ENCODE data around the gene TTC9.
A peak's percentile ranks its signal among the peaks of the same experiment; 100 is the strongest.

The TTC9 gene

DNA sequence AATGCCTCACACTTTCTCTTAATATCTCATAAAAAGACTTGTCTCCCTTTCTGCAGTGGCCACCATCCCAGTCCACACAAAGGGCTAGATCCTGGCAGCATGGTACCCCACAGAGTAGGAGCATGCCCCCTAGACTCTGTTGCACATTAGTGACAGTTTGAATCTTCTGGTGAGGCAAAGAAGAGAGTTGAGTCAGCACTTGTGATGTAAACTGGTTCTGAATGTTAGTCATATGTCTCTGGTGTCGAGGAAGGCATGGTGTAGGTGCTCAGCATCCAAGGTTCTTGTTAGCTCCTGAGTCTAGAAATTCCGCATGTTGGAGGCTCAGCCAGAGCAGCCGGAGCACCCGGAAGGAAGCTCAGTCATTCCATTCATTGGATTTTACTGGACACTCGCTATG lies 9.8 kb downstream of the TTC9 start:
- in situ Hi-C loops (cut with MboI; ENCODE audit: low pct_unique_long_range_greater_than_20kb, low sequenced_read_pairs, unreplicated experiment) = no loop called here
- no peak for TF ChIP-seq CTCF (IDR thresholded peaks at IDR 0.05; ENCODE audit: extremely low read depth, insufficient read depth, missing control alignments)
- DNase-seq (ENCODE audit: low spot score) = no peak

DNA sequence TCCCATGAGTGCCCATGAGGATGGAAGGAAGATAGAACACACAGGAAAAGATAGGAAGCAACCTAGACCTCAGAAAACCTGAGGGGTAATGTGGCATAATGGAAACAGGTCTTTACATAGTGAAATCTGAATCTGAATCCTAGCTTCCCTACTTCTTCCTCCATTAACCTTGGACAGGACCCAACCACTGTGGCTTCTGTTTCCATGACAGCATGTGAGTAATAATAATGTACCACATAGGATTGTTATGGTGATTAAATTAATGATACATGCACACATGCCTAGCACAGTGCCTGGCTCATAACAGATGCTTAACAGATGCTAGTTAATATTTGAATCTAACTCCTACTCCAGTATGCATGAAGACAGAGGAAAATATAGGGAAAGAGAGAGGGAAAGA lies 11.2 kb downstream of the TTC9 start:
- TF ChIP-seq CTCF (IDR thresholded peaks at IDR 0.05; ENCODE audit: extremely low read depth, insufficient read depth, missing control alignments) = no peak
- in situ Hi-C loops (cut with MboI; ENCODE audit: low pct_unique_long_range_greater_than_20kb, low sequenced_read_pairs, unreplicated experiment) = no loop called here
- no peak for DNase-seq (ENCODE audit: low spot score)

GRCh38 chr14:70653662-70654061 lies 11.9 kb downstream of the TTC9 start:
- TF ChIP-seq CTCF (IDR thresholded peaks at IDR 0.05; ENCODE audit: extremely low read depth, insufficient read depth, missing control alignments) = no peak
- no peak for DNase-seq (ENCODE audit: low spot score)
- in situ Hi-C loops (cut with MboI; ENCODE audit: low pct_unique_long_range_greater_than_20kb, low sequenced_read_pairs, unreplicated experiment) = no loop called here

DNA sequence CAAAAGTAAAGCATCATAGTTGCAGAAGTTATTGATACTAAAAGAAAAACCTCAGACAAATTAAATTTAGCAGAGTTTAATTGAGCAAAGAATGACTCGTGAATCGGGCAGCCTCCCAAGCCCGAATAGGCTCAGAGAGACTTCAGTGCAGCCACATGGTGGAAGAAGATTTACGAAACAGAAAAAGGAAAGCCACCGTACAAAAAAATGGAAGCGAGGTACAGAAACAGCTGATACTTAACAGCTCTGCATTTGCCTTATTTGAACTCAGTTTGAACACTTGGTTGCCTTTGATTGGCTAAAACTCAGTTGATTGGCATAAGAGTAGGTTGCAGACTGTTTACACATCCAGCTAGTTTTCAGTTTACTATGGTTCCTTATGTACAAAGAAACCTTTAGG lies 12.9 kb downstream of the TTC9 start:
- in situ Hi-C loops (cut with MboI; ENCODE audit: low pct_unique_long_range_greater_than_20kb, low sequenced_read_pairs, unreplicated experiment) = no loop called here
- peak; percentile 34 for DNase-seq (ENCODE audit: low spot score)
- TF ChIP-seq CTCF (IDR thresholded peaks at IDR 0.05; ENCODE audit: extremely low read depth, insufficient read depth, missing control alignments) = no peak

- no peak for TF ChIP-seq CTCF (IDR thresholded peaks at IDR 0.05; ENCODE audit: extremely low read depth, insufficient read depth, missing control alignments)
- in situ Hi-C loops (cut with MboI; ENCODE audit: low pct_unique_long_range_greater_than_20kb, low sequenced_read_pairs, unreplicated experiment) = no loop called here
- DNase-seq (ENCODE audit: low spot score) = peak; percentile 56
These were observed 13.6 kb downstream of the TTC9 start for GRCh38 chr14:70655110-70655826.

- DNase-seq (ENCODE audit: low spot score) = no peak
- in situ Hi-C loops (cut with MboI; ENCODE audit: low pct_unique_long_range_greater_than_20kb, low sequenced_read_pairs, unreplicated experiment) = no loop called here
- TF ChIP-seq CTCF (IDR thresholded peaks at IDR 0.05; ENCODE audit: extremely low read depth, insufficient read depth, missing control alignments) = no peak
These were observed 17.2 kb downstream of the TTC9 start for GRCh38 chr14:70658899-70659298.

Measured in GM13977 (cell line).